AG10803 (cell line): Measurements from ENCODE around the gene RNF20.
A peak's percentile ranks its signal among the peaks of the same experiment; 100 is the strongest.
"Not testable (repeated sequence)": the region's sequence is repeated elsewhere in the genome, so short reads cannot be mapped to it uniquely, and the experiment has no call there.

ENCODE experiments used
- DNase-seq: peaks from one replicate; pipeline ENCODE4 v3.0.0; 2010; ENCODE audit warnings: low read depth
- H3K4me3 ChIP-seq: 2 replicates; pipeline ENCODE4 v1.5.1; 2011; ENCODE audit warnings: mild to moderate bottlenecking, low read length, control low read depth
- TF ChIP-seq, protein P1 (sequence below): conservative IDR thresholded peaks from 2 replicates; pipeline ENCODE4 v1.5.1; 2011; ENCODE audit warnings: mild to moderate bottlenecking, low read length, control low read depth, inconsistent platforms

The RNF20 gene

DNA sequence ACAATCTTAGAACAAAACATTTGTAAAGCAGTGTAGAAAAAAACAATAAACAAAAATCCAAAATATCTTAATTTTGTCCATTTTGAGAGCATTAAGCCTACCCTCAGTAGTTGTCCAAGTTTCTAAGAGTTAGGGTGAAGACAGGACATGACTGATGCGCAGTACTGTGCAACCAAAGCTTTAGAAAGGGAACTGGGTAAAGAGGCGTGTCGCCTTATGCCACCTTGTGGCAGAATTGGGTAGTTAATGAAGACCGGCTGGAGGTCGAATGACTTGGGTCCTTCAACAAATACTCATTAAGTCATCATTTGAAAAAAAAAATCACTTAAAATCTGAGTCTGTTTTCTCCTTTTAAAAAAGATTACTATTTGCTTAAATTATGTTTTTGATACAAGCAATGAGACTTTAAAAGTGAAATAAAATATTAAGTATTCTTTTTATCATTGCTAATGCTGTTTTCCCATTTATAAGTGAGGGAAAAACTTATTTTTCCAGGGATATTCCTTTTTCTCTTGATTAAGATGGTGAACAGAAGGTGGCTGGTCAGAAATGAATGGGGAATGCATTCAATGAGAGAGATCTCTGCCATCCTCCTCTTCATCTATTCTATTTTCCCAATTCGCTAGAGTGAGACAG lies 3.5 kb upstream of the RNF20 start:
- H3K4me3 ChIP-seq, result no peak overlapping the region
- peak; percentile 77 for DNase-seq
- TF ChIP-seq, protein P1, sequence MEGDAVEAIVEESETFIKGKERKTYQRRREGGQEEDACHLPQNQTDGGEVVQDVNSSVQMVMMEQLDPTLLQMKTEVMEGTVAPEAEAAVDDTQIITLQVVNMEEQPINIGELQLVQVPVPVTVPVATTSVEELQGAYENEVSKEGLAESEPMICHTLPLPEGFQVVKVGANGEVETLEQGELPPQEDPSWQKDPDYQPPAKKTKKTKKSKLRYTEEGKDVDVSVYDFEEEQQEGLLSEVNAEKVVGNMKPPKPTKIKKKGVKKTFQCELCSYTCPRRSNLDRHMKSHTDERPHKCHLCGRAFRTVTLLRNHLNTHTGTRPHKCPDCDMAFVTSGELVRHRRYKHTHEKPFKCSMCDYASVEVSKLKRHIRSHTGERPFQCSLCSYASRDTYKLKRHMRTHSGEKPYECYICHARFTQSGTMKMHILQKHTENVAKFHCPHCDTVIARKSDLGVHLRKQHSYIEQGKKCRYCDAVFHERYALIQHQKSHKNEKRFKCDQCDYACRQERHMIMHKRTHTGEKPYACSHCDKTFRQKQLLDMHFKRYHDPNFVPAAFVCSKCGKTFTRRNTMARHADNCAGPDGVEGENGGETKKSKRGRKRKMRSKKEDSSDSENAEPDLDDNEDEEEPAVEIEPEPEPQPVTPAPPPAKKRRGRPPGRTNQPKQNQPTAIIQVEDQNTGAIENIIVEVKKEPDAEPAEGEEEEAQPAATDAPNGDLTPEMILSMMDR, result peak; percentile 93

DNA sequence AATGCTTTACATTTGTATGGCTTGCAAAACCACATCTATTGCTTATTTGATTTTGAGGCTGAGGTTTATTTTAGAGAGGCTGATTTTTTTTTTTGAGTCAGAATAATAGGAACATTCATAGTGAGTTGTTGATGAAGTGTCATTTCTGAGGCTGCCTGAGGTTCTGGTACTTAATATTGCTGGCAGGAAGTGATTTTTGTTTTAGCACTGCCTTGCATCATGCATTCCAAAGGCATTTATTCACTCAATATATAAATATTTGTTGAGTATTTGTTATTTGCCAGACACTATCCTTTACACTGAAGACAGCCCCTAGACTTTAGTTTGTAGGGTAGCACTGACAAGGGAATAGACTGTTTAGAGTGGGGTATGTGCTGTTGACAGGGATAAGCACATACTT lies 2.7 kb downstream of the RNF20 start:
- peak; percentile 61 for DNase-seq
- no peak overlapping the region for H3K4me3 ChIP-seq
- TF ChIP-seq, protein P1, result no peak

DNA sequence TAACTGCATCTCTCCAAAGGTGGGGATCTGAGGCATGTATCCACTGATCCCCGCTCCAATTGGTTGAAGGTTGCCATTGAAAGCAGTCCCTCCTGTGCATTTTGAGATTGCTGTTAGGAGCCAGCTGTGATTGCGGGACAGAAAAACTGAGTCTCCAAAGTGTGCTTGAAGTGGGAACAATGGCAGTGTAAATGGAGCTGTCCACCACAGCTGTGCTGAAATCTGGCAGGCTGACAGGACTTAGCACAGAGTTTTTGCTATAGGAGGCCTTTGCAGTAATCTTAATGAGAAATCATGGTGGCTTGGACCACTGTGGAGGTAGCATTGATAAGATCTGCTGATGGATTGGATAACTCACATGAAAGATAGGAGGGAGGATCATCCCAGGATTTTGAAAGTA lies 3.3 kb downstream of the RNF20 start:
- peak; percentile 15 for DNase-seq
- TF ChIP-seq, protein P1, result no peak
- no peak overlapping the region for H3K4me3 ChIP-seq

DNA sequence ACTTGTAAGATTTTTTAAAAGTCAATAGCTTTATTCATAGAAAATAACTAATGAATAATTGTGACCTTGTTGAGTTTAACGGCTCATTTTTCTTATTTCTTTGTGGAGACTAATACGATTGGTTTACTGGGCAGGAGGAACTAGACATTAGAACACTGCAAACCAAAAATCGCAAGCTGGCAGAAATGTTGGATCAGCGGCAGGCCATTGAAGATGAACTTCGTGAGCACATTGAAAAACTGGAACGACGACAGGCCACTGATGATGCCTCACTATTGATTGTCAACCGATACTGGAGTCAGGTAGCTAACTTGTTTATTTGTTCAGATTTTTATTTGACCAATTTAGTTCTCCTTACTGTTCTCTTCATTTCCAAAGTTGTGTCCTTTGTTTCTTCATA lies 6.4 kb downstream of the RNF20 start:
- no peak overlapping the region for H3K4me3 ChIP-seq
- DNase-seq, result no peak
- TF ChIP-seq, protein P1, result no peak

DNA sequence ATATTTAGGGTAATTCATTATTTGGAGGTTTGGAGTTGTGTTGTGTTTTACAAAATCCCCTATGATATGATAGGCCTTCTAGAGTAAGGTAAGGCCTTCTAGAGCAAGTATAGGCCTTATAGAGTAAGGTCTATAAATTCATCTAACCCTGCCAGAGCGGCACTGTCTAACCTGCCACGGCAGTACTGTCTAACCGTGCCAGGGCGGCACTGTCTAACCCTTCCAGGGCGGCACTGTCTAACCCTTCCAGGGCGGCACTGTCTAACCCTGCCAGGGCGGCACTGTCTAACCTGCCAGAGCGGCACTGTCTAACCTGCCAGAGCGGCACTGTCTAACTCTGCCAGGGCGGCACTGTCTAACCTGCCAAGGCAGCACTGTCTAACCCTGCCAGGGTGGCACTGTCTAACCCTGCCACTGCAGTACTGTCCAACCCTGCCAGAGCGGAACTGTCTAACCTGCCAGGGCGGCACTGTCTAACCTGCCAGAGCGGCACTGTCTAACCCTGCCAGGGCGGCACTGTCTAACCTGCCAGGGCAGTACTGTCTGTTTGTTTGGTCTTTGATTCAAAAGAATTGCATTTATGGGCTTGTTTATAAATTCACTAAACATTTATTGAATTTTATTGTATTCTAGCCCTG lies 9.6 kb downstream of the RNF20 start:
- TF ChIP-seq, protein P1, result no peak
- no peak for DNase-seq
- no peak overlapping the region for H3K4me3 ChIP-seq

DNA sequence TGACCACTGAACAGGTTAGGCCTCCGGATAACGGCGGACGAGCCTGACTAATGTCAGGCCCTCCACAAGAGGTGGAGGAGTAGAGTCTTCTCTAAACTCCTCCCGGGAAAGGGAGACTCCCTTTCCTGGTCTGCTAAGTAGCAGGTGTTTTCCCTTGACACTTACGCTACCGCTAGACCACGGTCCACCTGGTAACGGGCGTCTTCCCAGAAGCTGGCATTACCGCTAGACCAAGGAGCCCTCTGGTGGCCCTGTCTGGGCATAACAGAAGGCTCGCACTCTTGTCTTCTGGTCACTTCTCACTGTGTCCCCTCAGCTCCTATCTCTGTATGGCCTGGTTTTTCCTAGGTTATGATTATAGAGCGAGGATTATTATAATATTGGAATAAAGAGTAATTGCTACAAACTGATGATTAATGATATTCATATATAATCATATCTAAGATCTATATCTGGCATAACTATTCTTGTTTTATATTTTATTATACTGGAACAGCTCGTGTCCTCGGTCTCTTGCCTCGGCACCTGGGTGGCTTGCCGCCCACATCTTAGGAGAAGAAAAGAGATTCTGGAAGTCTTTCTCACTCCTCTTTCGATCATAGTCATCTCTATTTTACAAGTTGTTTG lies 15.9 kb downstream of the RNF20 start:
- TF ChIP-seq, protein P1, result peak; percentile 25
- H3K4me3 ChIP-seq, DNase-seq: not testable (repeated sequence)

DNA sequence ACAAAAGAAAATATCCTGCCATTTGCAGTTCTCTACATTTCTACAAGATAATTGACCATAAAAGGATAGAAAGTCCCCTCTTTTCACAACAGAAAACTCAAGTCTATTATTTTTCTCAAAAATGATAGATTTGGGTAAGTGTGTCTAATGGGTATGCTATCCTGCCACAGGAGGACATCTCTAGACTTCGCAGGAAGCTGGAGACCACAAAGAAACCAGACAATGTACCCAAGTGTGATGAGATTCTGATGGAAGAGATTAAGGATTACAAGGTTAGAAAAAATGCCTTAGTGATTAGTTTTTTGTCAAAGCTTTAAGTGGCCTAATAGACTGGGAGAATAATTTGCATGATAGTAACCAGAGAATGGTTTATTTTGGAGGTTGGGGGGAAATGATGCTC lies 28.1 kb downstream of the RNF20 start:
- no peak for DNase-seq
- H3K4me3 ChIP-seq, result no peak overlapping the region
- TF ChIP-seq, protein P1, result no peak
